GM12878 (cell line): ENCODE measurements around the gene DTX4. TPM values are rescaled to one million over a fixed set of nuclear protein-coding genes. Genes with fewer than 3 reads are reported as not detected.

Experiments
- ATAC-seq: fragments of 200-7000 bp; cut with Tn5 transposase; 3 replicates; pipeline ENCODE4 v1.9.1; 2020; ENCODE audit warnings: mild to moderate bottlenecking, moderate library complexity
- BruUV-seq: library from RNA; stranded (reverse); fragments of 400-500 nt; replicated peaks from 2 replicates; lab custom pipeline; 2021; lab: Mats Ljungman, UMichigan
- CTCF ChIA-PET: fragments of 300-600 bp; sonication (Branson Sonifier 250); formaldehyde crosslinking; extraction: SDS; loops from one replicate; lab custom pipeline; 2021; ENCODE audit warnings: inconsistent platforms; lab: Yijun Ruan, JAX
- POLR2A ChIA-PET: fragments of 350-600 bp; formaldehyde crosslinking; extraction: SDS; loops from one replicate; lab custom pipeline; 2021; ENCODE audit warnings: inconsistent platforms; lab: Charles Lee
- RAD21 ChIA-PET: fragments of 300-600 bp; sonication (Branson Sonifier 250); formaldehyde crosslinking; loops from one replicate; lab custom pipeline; 2023; ENCODE audit warnings: antibody characterized with exemption; ENCODE audit not compliant: unreplicated experiment; lab: Charles Lee
- SMC1A ChIA-PET: fragments of 300-600 bp; sonication (Branson Sonifier 250); formaldehyde crosslinking; loops from one replicate; lab custom pipeline; 2023; ENCODE audit not compliant: unreplicated experiment, uncharacterized antibody; lab: Charles Lee
- DNase-seq: peaks from one replicate; pipeline ENCODE4 v3.0.0-alpha.2; 2011; ENCODE audit warnings: low read depth, low spot score
- FAIRE-seq: peaks from 3 replicates; lab custom pipeline; 2011; peaks lifted over from hg19 to GRCh38; lab: Jason Lieb, UNC
- H2AFZ ChIP-seq: 2 replicates; pipeline ENCODE4 v1.6.0; 2011; ENCODE audit warnings: low read depth, low read length, control low read depth; ENCODE audit not compliant: control insufficient read depth
- H3K27ac ChIP-seq: 2 replicates; pipeline ENCODE4 v1.5.1; 2011; ENCODE audit warnings: control low read depth; ENCODE audit not compliant: control insufficient read depth, insufficient read depth
- H3K27me3 ChIP-seq, 2 experiments: replicated peaks in 1 of 2; 2 replicates each; pipeline versions ENCODE4 v1.6.0 to v1.6.1; 2011; ENCODE audit warnings: low read length in 1 of 2; ENCODE audit not compliant: control insufficient read depth in 2 of 2, insufficient read depth in 2 of 2
- H3K36me3 ChIP-seq, 2 experiments: 2 replicates each; pipeline ENCODE4 v1.5.1; 2011; ENCODE audit warnings: low read length in 1 of 2; ENCODE audit not compliant: control insufficient read depth in 2 of 2, insufficient read depth in 2 of 2
- H3K4me1 ChIP-seq: 2 replicates; pipeline ENCODE4 v1.6.1; 2011; ENCODE audit warnings: mild to moderate bottlenecking, low read length, moderate library complexity, mixed read lengths; ENCODE audit not compliant: control insufficient read depth, insufficient read depth
- H3K4me2 ChIP-seq: 2 replicates; pipeline ENCODE4 v1.6.0; 2011; ENCODE audit warnings: control low read depth; ENCODE audit not compliant: control insufficient read depth, insufficient read depth
- H3K4me3 ChIP-seq: fragments of 200-600 bp; sonication (generic); 2 replicates; pipeline ENCODE4 v1.5.1; 2016
- H3K79me2 ChIP-seq: 2 replicates; pipeline ENCODE4 v1.6.0; 2011; ENCODE audit warnings: low read length; ENCODE audit not compliant: control insufficient read depth, insufficient read depth
- H3K9ac ChIP-seq: 2 replicates; pipeline ENCODE4 v1.8.0; 2011; ENCODE audit warnings: low read length, control low read depth, mixed read lengths; ENCODE audit not compliant: control insufficient read depth, insufficient read depth
- H3K9me3 ChIP-seq: replicated peaks from 3 replicates; pipeline ENCODE4 v1.5.1; 2011; ENCODE audit warnings: mild to moderate bottlenecking, low read length; ENCODE audit not compliant: control insufficient read depth, insufficient read depth
- H4K20me1 ChIP-seq: 2 replicates; pipeline ENCODE4 v1.6.0; 2011; ENCODE audit not compliant: control insufficient read depth, insufficient read depth
- ASH2L ChIP-seq: fragments of 300-600, 200-600 bp; sonication (generic); IDR thresholded peaks from 2 replicates; pipeline ENCODE4 v1.6.1; 2017; ENCODE audit warnings: low read depth, mild to moderate bottlenecking, borderline replicate concordance
- CEBPB ChIP-seq, 2 experiments: fragments of 150-350 bp in 1 of 2; IDR thresholded peaks; 2 replicates each; pipeline ENCODE4 v1.6.1; 2012 to 2014; ENCODE audit warnings: low read depth in 2 of 2, low read length in 2 of 2, borderline replicate concordance in 1 of 2, inconsistent platforms in 1 of 2
- CREB1 ChIP-seq: IDR thresholded peaks from 2 replicates; pipeline ENCODE4 v1.6.1; 2012; ENCODE audit warnings: low read depth, mild to moderate bottlenecking, inconsistent platforms
- HDGF ChIP-seq: fragments of 450-650 bp; IDR thresholded peaks from 2 replicates; pipeline ENCODE4 v1.6.1; 2016; ENCODE audit warnings: antibody characterized with exemption
- IKZF1 ChIP-seq: fragments of 450-650 bp; conservative IDR thresholded peaks from 2 replicates; pipeline ENCODE4 v1.6.1; 2017; ENCODE audit warnings: antibody characterized with exemption, mild to moderate bottlenecking
- MTA3 ChIP-seq: IDR thresholded peaks from 2 replicates; pipeline ENCODE4 v1.6.1; 2012; ENCODE audit warnings: low read length, inconsistent platforms, borderline replicate concordance
- PAX8 ChIP-seq: fragments of 450-650 bp; IDR thresholded peaks from 2 replicates; pipeline ENCODE4 v1.6.1; 2017; ENCODE audit warnings: mild to moderate bottlenecking, moderate library complexity
- PML ChIP-seq: IDR thresholded peaks from 2 replicates; pipeline ENCODE4 v1.6.1; 2012; ENCODE audit warnings: low read length, inconsistent platforms
- SMARCA5 ChIP-seq: fragments of 450-650 bp; IDR thresholded peaks from 2 replicates; pipeline ENCODE4 v1.6.1; 2017; ENCODE audit warnings: mild to moderate bottlenecking
- SREBF1 ChIP-seq: IDR thresholded peaks from 2 replicates; pipeline ENCODE4 v1.6.1; 2012; ENCODE audit warnings: mild to moderate bottlenecking, low read length
- TCF3 ChIP-seq: IDR thresholded peaks from 2 replicates; pipeline ENCODE4 v1.6.1; 2012; ENCODE audit warnings: low read depth, mild to moderate bottlenecking, low read length, borderline replicate concordance; ENCODE audit not compliant: insufficient read depth
- ZBED1 ChIP-seq: IDR thresholded peaks from 2 replicates; pipeline ENCODE4 v1.6.1; 2016; ENCODE audit warnings: borderline replicate concordance
- WGBS: methylation state at CpG from one replicate; pipeline ENCODE4 v1.1.6; 2016; ENCODE audit warnings: low lambda C conversion rate; ENCODE audit not compliant: insufficient replicate concordance, insufficient coverage; ENCODE audit errors: missing lambda C conversion rate; 5-methylcytosine and 5-hydroxymethylcytosine counted together
- in situ Hi-C: fragments of 300-500 bp; cut with MboI; formaldehyde crosslinking; loops from 9 replicates; pipeline ENCODE4 v1.14.3; 2018; ENCODE audit warnings: mixed read lengths
- intact Hi-C: fragments of 100-400 bp; cut with micrococcal nuclease; formaldehyde crosslinking; loops from one replicate; pipeline ENCODE4 v1.14.2; 2022; ENCODE audit not compliant: unreplicated experiment
- polyA plus RNA-seq, 11 experiments: library from polyadenylated mRNA; depleted of rRNA in 4 of 11; unstranded in 6 of 11; stranded (reverse) in 5 of 11; fragments of >200 nt; fragmentation: Nextera tagmentation in 4 of 11; fragmentation: Illumina TruSeq in 1 of 11; extraction: Ambion mirVana in 4 of 11; extraction: Trizol in 1 of 11; gene quantifications; 1 replicate in 1 of 11; 2 replicates in 10 of 11; pipeline versions ENCODE4 v1.2.1 to v1.2.3, GENCODE V29; 2011 to 2016; ENCODE audit warnings: inconsistent platforms in 2 of 11, missing spikeins in 2 of 11, low read depth in 1 of 11
- total RNA-seq, 4 experiments: library from RNA; depleted of rRNA in 3 of 4; stranded (reverse); fragments of >200 nt in 3 of 4; fragmentation: Illumina TruSeq in 1 of 4; extraction: Trizol in 1 of 4; gene quantifications; 2 replicates each; pipeline versions ENCODE4 v1.2.1 to v1.2.3, GENCODE V29; 2013 to 2021
- TF ChIP-seq, protein P1 (sequence below): IDR thresholded peaks from 2 replicates; pipeline ENCODE4 v1.6.1; 2011; ENCODE audit warnings: mild to moderate bottlenecking, low read depth, low read length, moderate library complexity; ENCODE audit not compliant: insufficient replicate concordance
- TF ChIP-seq, protein P2 (sequence below): fragments of 450-650 bp; IDR thresholded peaks from 2 replicates; pipeline ENCODE4 v1.6.1; 2014; ENCODE audit warnings: mild to moderate bottlenecking
- TF ChIP-seq, protein P3 (sequence below): fragments of 150-350 bp; IDR thresholded peaks from 2 replicates; pipeline ENCODE4 v1.6.1; 2016; ENCODE audit warnings: low read depth, low read length
- TF ChIP-seq, protein P4 (sequence below): fragments of 450-650 bp; IDR thresholded peaks from 2 replicates; pipeline ENCODE4 v1.6.1; 2017; ENCODE audit warnings: borderline replicate concordance

Gene DTX4
- total and polyA plus RNA-seq, 10 of the 15 experiments (the other 5 are each of a cell fraction or from before 2014, with no cell fraction given) = 3.8 to 25.8 (median 10.5) TPM

DNA sequence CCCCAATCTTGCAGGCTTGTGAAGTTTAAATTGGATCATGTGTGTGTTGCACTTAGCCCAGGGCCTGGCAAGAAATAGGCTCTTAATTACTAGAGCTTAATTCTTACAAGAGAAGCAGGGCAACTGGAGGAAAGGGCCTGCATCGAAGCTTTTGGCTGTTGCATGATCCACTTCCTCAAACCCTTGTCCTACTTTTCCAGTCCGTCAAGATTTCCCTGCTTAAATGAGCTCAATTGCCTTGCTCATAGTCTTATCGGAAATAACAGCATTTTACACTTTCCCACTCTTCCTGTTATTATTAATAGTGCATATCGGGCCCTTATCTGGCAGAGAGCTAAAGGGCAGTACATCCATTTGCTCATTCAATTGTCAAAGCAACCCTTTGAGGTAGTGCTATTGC is 18.1 kb downstream of the DTX4 start:
- Histone ChIP-seq H3K36me3 (peaks cover 26 to 33% of the 10 kb centered on the region in 2 experiments; a peak in 3 of 4 replicates), H3K9ac (no peak overlapping the region), H3K79me2 (peaks cover 12% of the 10 kb centered on the region), H3K4me2 (no peak overlapping the region), H3K27me3 (no peaks in the 10 kb centered on the region), H4K20me1 (no peaks in the 10 kb centered on the region), H3K4me3 (no peak overlapping the region), H2AFZ (no peak overlapping the region), H3K4me1 (peaks cover 10% of the 10 kb centered on the region; the same call in 1 of the 2 replicates), H3K27ac (no peak overlapping the region), H3K9me3 (no peaks in the 10 kb centered on the region)
- BruUV-seq = no TSS peak
- CTCF ChIA-PET = interaction anchor here (30.3 to 33.5 kb wide), 2 partner anchors 9 to 10 kb away, joined by 1180 read pairs; partner anchors contain the start of genes DTX4 and MPEG1
- intact Hi-C loops = no loop called here
- in situ Hi-C loops = loop anchor here (25.0 kb wide), 1 partner anchor 1572 kb away; the partner anchor contains the start of gene MS4A15
- DNase-seq (no peak), FAIRE-seq (no peak), ATAC-seq (no peak)
- POLR2A ChIA-PET = interaction anchor here (0.6 to 1.8 kb wide), 8 partner anchors 9 to 462 kb away, joined by 3 to 7 read pairs (median 4); partner anchors contain the start of gene DTX4
- 86% methylated on average over 4 of the region's 4 CpGs for WGBS
- SMC1A ChIA-PET = interaction anchor here (0.8 to 1.6 kb wide), 9 partner anchors 9 to 96 kb away, joined by 3 to 7 read pairs (median 3); no protein-coding TSS in a partner anchor
- no peak for TF ChIP-seq SREBF1
- TF ChIP-seq CEBPB (IDR thresholded peaks at IDR 0.05; ENCODE audit: borderline replicate concordance in 1 of 2, low read depth in 2 of 2, low read length in 2 of 2) = no peak
- no peak for TF ChIP-seq PML
- TF ChIP-seq, protein P1, sequence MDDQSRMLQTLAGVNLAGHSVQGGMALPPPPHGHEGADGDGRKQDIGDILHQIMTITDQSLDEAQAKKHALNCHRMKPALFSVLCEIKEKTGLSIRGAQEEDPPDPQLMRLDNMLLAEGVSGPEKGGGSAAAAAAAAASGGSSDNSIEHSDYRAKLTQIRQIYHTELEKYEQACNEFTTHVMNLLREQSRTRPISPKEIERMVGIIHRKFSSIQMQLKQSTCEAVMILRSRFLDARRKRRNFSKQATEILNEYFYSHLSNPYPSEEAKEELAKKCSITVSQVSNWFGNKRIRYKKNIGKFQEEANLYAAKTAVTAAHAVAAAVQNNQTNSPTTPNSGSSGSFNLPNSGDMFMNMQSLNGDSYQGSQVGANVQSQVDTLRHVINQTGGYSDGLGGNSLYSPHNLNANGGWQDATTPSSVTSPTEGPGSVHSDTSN = no peak
- TF ChIP-seq IKZF1 = no peak
- no peak for TF ChIP-seq SMARCA5
- no peak for TF ChIP-seq CREB1
- TF ChIP-seq, protein P2, sequence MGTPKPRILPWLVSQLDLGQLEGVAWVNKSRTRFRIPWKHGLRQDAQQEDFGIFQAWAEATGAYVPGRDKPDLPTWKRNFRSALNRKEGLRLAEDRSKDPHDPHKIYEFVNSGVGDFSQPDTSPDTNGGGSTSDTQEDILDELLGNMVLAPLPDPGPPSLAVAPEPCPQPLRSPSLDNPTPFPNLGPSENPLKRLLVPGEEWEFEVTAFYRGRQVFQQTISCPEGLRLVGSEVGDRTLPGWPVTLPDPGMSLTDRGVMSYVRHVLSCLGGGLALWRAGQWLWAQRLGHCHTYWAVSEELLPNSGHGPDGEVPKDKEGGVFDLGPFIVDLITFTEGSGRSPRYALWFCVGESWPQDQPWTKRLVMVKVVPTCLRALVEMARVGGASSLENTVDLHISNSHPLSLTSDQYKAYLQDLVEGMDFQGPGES = no peak
- TF ChIP-seq HDGF = no peak
- no peak for TF ChIP-seq MTA3
- TF ChIP-seq TCF3 = no peak
- TF ChIP-seq ASH2L = no peak
- TF ChIP-seq, protein P3, sequence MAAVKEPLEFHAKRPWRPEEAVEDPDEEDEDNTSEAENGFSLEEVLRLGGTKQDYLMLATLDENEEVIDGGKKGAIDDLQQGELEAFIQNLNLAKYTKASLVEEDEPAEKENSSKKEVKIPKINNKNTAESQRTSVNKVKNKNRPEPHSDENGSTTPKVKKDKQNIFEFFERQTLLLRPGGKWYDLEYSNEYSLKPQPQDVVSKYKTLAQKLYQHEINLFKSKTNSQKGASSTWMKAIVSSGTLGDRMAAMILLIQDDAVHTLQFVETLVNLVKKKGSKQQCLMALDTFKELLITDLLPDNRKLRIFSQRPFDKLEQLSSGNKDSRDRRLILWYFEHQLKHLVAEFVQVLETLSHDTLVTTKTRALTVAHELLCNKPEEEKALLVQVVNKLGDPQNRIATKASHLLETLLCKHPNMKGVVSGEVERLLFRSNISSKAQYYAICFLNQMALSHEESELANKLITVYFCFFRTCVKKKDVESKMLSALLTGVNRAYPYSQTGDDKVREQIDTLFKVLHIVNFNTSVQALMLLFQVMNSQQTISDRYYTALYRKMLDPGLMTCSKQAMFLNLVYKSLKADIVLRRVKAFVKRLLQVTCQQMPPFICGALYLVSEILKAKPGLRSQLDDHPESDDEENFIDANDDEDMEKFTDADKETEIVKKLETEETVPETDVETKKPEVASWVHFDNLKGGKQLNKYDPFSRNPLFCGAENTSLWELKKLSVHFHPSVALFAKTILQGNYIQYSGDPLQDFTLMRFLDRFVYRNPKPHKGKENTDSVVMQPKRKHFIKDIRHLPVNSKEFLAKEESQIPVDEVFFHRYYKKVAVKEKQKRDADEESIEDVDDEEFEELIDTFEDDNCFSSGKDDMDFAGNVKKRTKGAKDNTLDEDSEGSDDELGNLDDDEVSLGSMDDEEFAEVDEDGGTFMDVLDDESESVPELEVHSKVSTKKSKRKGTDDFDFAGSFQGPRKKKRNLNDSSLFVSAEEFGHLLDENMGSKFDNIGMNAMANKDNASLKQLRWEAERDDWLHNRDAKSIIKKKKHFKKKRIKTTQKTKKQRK = no peak
- TF ChIP-seq PAX8 = no peak
- no peak for TF ChIP-seq ZBED1
- TF ChIP-seq, protein P4, sequence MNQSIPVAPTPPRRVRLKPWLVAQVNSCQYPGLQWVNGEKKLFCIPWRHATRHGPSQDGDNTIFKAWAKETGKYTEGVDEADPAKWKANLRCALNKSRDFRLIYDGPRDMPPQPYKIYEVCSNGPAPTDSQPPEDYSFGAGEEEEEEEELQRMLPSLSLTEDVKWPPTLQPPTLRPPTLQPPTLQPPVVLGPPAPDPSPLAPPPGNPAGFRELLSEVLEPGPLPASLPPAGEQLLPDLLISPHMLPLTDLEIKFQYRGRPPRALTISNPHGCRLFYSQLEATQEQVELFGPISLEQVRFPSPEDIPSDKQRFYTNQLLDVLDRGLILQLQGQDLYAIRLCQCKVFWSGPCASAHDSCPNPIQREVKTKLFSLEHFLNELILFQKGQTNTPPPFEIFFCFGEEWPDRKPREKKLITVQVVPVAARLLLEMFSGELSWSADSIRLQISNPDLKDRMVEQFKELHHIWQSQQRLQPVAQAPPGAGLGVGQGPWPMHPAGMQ = no peak
- RAD21 ChIA-PET = interaction anchor here (1.0 kb wide), 2 partner anchors 11 to 17 kb away, joined by 5 to 6 read pairs; no protein-coding TSS in a partner anchor
